NCI-H69 (cell line): ENCODE measurements around the gene FHAD1.
"Not testable (repeated sequence)": the region's sequence is repeated elsewhere in the genome, so short reads cannot be mapped to it uniquely, and the experiment has no call there.

Experiments used
- DNase-seq: peaks from one replicate; lab custom pipeline; 2025; lab: John Stamatoyannopoulos, UW

The FHAD1 gene

DNA sequence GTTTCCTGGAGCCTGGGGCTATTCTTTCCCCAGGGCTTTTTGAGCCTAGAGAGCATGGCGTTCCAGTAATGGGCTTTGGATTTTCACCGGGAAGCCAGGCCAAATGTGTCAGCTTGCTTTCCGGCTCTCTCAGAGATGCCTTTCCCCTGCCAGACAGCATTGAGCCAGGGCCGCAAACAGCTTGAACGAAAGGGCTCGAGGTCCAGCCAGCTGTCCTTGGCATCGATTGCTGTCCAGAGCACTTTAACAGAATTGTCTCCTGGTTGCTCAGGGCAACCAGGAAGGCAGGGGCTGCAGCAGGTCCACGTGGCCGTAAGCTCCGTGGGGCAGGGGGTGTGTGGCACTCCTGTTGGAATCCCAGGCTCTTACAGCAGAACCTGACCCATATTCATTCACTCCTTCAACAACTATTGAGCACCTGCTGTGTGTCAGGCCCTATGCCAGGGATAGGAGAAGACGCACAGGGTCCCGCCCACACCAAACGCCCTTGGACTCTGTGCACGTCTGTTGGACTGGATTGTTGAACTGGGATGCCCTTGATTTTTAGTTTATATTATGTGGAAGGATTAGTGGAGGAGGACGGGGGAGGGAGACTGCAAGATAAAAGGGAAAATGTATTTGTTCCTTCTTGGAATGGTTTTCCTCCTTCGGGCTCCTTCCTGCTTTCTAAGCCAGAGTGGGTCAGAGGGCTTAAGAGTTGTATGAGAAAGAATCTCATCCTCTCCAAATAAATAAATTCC lies 123.9 kb downstream of the FHAD1 start:
- no peak for DNase-seq

- no peak for DNase-seq
These were observed 124.9 kb downstream of the FHAD1 start for GRCh38 chr1:15371610-15372545.

DNA sequence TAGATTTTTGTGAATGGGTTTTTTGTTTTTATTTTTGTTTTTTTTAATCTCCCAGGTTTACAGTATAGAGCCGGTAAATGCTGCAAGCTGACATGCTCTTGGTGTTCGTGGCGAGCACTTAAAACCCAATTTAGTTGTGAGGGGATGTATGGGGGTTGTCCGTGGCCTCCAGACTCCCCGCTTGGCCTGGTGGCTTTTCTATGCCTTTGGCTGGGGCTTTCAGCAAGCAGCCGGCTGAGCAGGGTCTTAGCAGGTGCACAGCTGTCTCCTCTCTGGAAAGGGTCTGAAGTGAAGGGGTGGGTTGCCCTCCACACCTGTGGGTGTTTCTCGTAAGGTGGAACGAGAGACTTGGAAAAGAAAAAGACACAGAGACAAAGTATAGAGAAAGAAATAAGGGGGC lies 131.7 kb downstream of the FHAD1 start:
- no peak for DNase-seq

DNA sequence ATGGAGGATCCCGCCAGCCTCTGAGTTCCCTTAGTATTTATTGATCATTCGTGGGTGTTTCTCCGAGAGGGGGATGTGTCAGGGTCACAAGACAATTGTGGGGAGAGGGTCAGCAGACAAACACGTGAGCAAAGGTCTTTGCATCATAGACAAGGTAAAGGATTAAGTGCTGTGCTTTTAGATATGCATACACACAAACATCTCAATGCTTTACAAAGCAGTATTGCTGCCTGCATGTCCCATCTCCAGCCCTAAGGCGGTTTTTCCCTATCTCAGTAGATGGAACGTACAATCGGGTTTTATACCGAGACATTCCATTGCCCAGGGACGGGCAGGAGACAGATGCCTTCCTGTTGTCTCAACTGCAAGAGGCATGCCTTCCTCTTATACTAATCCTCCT lies 132.1 kb downstream of the FHAD1 start:
- DNase-seq, result not testable (repeated sequence)

GRCh38 chr1:15380601-15381508 lies 133.8 kb downstream of the FHAD1 start:
- no peak for DNase-seq

GRCh38 chr1:15381805-15382204 lies 134.8 kb downstream of the FHAD1 start:
- no peak for DNase-seq

GRCh38 chr1:15382601-15383518 lies 135.8 kb downstream of the FHAD1 start:
- DNase-seq, result no peak

DNA sequence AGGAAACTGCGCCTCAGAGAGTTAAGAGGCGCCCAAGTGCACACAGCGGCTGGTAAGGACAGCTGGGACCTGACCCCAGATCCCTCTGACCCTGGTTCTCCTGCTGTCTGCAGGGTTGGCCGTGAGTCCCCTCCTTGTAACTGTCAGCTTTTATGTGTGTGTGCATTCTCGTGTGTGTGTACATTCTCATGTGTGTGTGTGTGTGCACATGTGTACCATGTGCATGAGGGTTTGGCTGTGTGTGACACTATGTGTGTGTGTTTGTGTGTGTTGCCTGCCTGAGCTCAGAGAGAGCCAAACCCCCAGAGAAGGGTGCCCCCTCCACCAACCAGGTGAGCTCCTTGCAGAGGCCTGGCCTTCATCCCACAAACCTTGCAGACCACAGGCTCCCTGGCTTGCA lies 136.8 kb downstream of the FHAD1 start:
- DNase-seq, result no peak

GRCh38 chr1:15384301-15384901 lies 137.4 kb downstream of the FHAD1 start:
- no peak for DNase-seq

DNA sequence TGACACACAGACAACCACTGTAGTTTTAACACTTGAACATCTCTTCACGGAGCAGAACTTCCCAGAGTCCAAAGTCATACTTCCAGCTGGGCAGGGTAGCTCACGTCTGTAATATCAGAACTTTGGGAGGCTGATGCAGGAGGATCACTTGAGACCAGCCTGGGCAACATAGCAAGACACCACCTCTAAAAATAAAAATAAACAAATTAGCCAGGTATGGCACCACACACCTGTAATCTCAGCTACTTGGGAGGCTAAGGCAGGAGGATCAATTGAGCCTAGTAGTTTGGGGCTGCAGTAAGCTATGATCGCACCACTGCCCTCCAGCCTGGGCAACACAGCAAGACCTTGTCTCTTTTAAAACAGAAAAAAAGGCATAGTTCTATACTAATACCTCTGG lies 138.4 kb downstream of the FHAD1 start:
- DNase-seq, result no peak

GRCh38 chr1:15386164-15386749 lies 139.2 kb downstream of the FHAD1 start:
- DNase-seq, result no peak

GRCh38 chr1:15388201-15388880 lies 141.3 kb downstream of the FHAD1 start:
- peak; percentile 19 for DNase-seq

- not testable (repeated sequence) for DNase-seq
These were observed 142.8 kb downstream of the FHAD1 start for GRCh38 chr1:15389828-15390227.

DNA sequence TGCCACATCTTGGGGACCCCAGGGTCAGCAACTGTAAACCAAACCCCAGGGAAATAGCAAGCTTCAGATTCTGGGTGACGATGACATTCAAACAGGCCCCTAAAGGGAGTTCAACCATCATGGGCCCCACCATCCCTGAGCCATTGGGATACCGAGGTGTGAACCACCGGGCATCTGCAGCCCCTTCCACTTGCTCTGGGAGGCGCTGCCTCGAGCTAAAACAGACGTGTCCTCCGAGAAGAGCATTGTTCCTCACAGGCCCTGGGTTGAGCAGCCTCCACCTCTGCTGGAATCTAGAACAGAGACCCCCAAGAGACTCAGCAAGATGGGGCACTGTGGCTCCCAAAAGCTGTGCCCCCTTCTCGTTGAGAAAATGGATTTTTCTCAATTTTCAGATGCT lies 143.6 kb downstream of the FHAD1 start:
- no peak for DNase-seq

GRCh38 chr1:15391366-15391765 lies 144.3 kb downstream of the FHAD1 start:
- no peak for DNase-seq

GRCh38 chr1:15393475-15394257 lies 146.6 kb downstream of the FHAD1 start:
- DNase-seq, result no peak

GRCh38 chr1:15394258-15394690 lies 147.3 kb downstream of the FHAD1 start:
- DNase-seq, result no peak

GRCh38 chr1:15397236-15397635 lies 150.2 kb downstream of the FHAD1 start:
- DNase-seq, result no peak

GRCh38 chr1:15399710-15400109 lies 152.7 kb downstream of the FHAD1 start:
- no peak for DNase-seq
